ENCODE results near the gene PPP1R3D.
"Not testable (repeated sequence)": the region's sequence is repeated elsewhere in the genome, so short reads cannot be mapped to it uniquely, and the experiment has no call there.

The PPP1R3D gene

GRCh38 chr20:59940129-59940955, at the start of gene PPP1R3D, which contains the start of gene FAM217B:
TSS of gene PPP1R3D (minus strand) at chr20:59940305. CDS start at chr20:59939931, 374 bp downstream.
TSS of gene FAM217B (plus strand) at chr20:59940389. CDS start at chr20:59943944, 3,555 bp downstream.
- ATAC-seq (peak; percentile 95), DNase-seq (peak; percentile 94)

DNA sequence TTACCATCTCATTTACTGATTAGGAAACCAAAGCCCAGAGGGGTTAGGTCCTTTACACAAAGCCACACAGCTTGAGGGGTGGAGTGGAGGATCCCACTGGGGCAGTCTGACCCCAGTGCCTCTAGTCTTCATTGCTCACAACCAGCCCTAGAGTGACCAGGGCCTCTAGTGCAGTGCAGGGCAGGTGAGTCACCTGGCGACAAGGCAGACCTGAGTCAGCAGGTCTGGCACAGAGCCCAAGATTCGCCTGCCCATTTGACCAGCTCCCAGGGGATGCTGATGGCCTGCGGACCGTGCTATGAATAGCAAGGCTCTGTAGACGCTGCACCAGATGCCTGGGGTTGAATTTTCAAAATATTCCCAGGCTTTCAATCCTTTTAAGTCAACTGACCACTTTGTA, 48.0 kb upstream of the PPP1R3D start:
- ATAC-seq (no peak), DNase-seq (no peak)

GRCh38 chr20:59987135-59987534, 47.0 kb upstream of the PPP1R3D start:
- no peak for ATAC-seq

GRCh38 chr20:59985864-59986263, 45.8 kb upstream of the PPP1R3D start:
- ATAC-seq (no peak), DNase-seq (no peak)

More at GRCh38 chr20:59987135-59987534, 47.0 kb upstream of the PPP1R3D start:
- DNase-seq, result no peak

DNA sequence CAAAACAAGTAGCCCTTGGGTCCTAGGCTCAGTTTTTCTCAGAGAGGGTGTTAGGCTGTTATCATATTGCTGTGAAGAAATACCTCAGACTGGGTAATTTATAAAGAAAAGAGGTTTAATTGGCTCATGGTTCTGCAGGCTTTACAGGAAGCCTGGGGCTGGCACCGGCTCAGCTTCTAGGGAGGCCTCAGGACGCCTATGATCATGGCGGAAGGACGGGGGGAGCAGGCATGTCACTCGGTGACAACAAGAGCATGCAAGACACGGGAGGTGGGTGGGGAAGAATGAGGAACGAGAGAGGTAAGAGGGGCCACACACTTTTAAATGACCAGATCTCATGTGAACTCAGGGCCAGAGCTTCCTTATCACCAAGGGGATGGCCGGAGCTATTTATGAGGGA, 45.1 kb upstream of the PPP1R3D start:
- DNase-seq (no peak), ATAC-seq (no peak)

DNA sequence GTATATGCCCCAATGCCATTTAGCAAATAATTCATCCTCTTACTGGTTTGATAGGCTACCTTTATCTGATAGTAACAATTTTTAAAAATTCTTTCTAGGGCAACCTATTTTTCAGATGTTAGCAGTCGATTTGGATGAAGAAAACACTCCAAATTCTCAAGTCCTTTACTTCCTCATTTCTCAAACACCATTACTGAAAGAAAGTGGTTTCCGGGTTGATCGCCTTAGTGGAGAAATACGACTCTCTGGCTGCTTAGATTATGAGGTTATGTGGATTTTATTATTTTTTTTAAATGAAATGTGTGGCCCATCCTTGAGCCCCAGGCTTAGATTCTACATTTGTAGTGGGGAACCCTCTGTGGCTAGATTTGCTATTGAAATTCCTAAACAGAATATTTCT, 44.4 kb upstream of the PPP1R3D start:
- ATAC-seq, result no peak
- no peak for DNase-seq

GRCh38 chr20:59983076-59983475, 43.0 kb upstream of the PPP1R3D start:
- no peak for DNase-seq
- ATAC-seq, result no peak

GRCh38 chr20:59977086-59977485, 37.0 kb upstream of the PPP1R3D start:
- ATAC-seq (no peak), DNase-seq (no peak)

DNA sequence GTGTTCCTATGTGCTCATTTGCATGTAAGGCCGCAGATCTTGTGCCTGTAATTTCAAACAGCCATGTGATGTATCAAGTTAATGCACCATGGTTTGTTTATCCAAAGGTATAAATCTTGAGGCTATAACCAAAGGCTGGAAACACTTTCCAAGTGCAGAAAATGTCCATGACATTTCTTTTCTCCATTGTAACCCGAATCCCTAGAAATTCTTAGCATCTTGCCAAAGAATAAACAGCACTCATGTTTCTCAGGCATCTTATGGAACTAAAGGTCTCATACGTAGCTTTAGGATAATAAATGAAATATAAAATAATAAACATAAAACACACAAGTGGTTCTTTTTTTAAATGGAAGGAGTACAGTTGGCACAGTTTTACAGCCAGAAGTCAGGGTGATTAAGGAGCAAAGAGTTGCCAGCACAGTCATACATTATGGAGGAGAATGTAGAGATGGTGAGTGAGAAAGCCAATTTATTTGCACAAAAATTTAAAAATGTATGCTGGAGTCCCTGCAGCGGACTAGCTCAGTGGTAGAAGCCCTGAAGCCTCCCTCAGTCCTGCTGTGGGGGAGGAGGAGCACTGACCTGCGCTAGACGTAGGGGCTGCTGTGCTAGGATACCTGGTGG, 36.2 kb upstream of the PPP1R3D start:
- DNase-seq (no peak), ATAC-seq (no peak)

- DNase-seq (no peak), ATAC-seq (no peak)
These were observed 32.1 kb upstream of the PPP1R3D start for GRCh38 chr20:59972037-59972801.

- no peak for DNase-seq
These were observed 31.3 kb upstream of the PPP1R3D start for GRCh38 chr20:59971428-59971827.

DNA sequence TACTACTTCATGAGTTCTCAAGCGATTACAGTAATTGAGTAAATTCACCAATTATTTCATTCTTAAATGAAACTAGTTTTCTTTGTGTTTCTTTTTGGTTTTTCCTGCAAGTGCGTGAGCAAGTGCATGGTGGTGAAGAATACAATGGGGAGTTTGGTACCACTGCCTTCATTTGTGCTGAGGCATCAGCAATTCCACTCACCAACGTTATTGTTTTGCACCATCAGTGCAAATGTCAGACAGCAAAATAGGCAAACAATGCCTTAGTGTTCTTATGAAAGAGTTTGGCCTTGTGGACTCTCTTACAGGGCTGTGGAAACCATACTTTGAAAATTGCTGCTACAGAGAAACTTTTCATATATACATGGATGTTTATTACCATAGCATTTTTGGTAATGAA, 26.3 kb upstream of the PPP1R3D start:
- no peak for DNase-seq
- ATAC-seq, result no peak

More at GRCh38 chr20:59971428-59971827, 31.3 kb upstream of the PPP1R3D start:
- no peak for ATAC-seq

- no peak for DNase-seq
- ATAC-seq, result no peak
These were observed 22.1 kb upstream of the PPP1R3D start for GRCh38 chr20:59962155-59962554.

DNA sequence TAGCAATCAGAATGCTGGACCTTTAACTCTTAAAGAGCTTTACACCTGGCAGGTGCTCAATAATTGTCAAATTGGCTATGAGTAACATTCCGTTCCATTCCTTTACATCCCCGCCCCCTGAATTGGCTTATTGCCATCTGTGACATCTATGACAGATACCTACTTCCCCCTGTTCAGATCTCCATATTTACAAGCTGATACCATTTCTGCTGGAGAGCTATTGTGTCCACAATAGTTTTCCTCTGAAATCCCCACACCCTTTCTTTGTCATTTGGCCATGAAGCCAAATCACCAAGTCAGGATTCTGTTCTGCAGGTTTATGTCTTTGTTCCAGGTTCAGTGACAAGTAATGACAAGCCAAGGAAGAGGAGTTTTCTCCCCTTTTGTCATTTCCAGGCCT, 21.3 kb upstream of the PPP1R3D start:
- ATAC-seq, result no peak

GRCh38 chr20:59958626-59959025, 18.5 kb upstream of the PPP1R3D start:
- no peak for ATAC-seq
- DNase-seq, result no peak

More for the DNA sequence above, 21.3 kb upstream of the PPP1R3D start:
- no peak for DNase-seq

DNA sequence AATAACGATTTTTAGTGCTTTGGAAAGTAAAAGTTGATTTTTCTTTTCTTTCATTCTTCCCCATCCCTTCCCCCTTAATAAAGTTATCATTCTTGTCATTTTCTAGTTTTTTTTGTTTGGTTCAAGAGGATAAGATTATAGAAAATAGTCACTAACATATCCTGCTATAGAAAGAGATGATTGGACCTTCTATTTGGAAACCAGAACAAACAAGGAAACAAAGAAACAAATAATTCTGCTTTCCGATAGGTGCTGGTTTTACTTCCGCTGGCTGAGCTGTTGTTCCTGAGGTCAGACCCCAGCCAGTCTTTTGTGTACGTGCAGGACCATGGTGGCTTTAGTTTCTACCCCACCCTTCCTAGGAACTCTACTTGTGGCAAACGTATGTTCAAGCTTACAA, 18.0 kb upstream of the PPP1R3D start, which contains the start of gene CDH26:
Gene CDH26 (plus strand): TSS at position 301 of the 400 bp plus-strand sequence. CDS start 304 bp downstream, outside the sequence.
- no peak for ATAC-seq
- no peak for DNase-seq

GRCh38 chr20:59957568-59957967, 17.5 kb upstream of the PPP1R3D start:
- not testable (repeated sequence) for ATAC-seq, DNase-seq

- DNase-seq (no peak), ATAC-seq (no peak)
These were observed 15.2 kb upstream of the PPP1R3D start for GRCh38 chr20:59955131-59955796.

GRCh38 chr20:59954718-59955117, 14.6 kb upstream of the PPP1R3D start:
- ATAC-seq, result no peak
- DNase-seq, result no peak

DNA sequence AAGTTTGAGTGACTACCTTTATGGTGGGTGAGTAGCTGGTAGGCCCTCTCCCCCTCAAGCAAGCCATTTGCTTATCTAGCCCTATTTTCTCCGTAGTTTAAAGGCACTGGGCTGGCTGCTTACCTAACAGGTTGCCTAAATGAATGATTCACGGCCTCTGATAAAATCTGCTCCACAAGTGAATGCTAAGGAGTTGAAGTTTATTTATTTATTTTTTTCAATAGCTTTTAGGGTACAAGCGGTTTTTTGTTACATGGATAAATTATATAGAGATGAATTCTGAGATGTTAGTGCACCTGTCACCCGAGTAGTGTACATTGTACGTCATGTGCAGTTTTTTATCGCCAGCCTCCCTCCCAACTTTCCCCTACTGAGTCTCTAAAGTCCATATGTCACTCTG, 9.8 kb upstream of the PPP1R3D start:
- ATAC-seq, result no peak
- DNase-seq, result no peak

- DNase-seq, result no peak
- no peak for ATAC-seq
These were observed 9.0 kb upstream of the PPP1R3D start for GRCh38 chr20:59948828-59949720.

Measured in stimulated activated naive CD8-positive, alpha-beta T cell treated with anti-CD3 and anti-CD28 coated beads, Interleukin-15, Interleukin-2, amounts not matched to agents 100 U/mL and 50 U/mL, for 24 hours (primary cell).